ENCODE measurements around the gene FBXW4. TPM values are rescaled to one million over a fixed set of nuclear protein-coding genes. Genes with fewer than 3 reads are reported as not detected.

Gene FBXW4
- total RNA-seq, 6 donors from 2014 or later = 75.2 to 223 (median 88.5) TPM

- 27% methylated on average over 9 of the region's 9 CpGs for WGBS, 2 donors
- no peak overlapping the region for H3K4me3 ChIP-seq
- peaks cover 0 to 7% (median 3%) of the 10 kb centered on the region in 4 donors for H3K4me1 ChIP-seq
- no peak overlapping the region for H3K27ac ChIP-seq
- no peaks in the 10 kb centered on the region for H3K9me3 ChIP-seq
- H3K27me3 ChIP-seq = peaks cover 0 to 2% (median 0%) of the 10 kb centered on the region in 4 donors
- H3K36me3 ChIP-seq = no peaks in the 10 kb centered on the region
- peak in 1 of 2 donors; percentile 68 for DNase-seq
- no peak for TF ChIP-seq EP300 (IDR thresholded peaks at IDR 0.05)
- no peak for TF ChIP-seq POLR2AphosphoS5 (IDR thresholded peaks at IDR 0.05)
- TF ChIP-seq, protein P1, sequence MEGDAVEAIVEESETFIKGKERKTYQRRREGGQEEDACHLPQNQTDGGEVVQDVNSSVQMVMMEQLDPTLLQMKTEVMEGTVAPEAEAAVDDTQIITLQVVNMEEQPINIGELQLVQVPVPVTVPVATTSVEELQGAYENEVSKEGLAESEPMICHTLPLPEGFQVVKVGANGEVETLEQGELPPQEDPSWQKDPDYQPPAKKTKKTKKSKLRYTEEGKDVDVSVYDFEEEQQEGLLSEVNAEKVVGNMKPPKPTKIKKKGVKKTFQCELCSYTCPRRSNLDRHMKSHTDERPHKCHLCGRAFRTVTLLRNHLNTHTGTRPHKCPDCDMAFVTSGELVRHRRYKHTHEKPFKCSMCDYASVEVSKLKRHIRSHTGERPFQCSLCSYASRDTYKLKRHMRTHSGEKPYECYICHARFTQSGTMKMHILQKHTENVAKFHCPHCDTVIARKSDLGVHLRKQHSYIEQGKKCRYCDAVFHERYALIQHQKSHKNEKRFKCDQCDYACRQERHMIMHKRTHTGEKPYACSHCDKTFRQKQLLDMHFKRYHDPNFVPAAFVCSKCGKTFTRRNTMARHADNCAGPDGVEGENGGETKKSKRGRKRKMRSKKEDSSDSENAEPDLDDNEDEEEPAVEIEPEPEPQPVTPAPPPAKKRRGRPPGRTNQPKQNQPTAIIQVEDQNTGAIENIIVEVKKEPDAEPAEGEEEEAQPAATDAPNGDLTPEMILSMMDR (IDR thresholded peaks at IDR 0.05) = no peak
- no peak for TF ChIP-seq POLR2A (IDR thresholded peaks at IDR 0.05)
- no peak for ATAC-seq (ENCODE audit: low FRiP score in 2 of 2)
These were observed 15.2 kb upstream of the FBXW4 start for GRCh38 chr10:101710059-101710695.

DNA sequence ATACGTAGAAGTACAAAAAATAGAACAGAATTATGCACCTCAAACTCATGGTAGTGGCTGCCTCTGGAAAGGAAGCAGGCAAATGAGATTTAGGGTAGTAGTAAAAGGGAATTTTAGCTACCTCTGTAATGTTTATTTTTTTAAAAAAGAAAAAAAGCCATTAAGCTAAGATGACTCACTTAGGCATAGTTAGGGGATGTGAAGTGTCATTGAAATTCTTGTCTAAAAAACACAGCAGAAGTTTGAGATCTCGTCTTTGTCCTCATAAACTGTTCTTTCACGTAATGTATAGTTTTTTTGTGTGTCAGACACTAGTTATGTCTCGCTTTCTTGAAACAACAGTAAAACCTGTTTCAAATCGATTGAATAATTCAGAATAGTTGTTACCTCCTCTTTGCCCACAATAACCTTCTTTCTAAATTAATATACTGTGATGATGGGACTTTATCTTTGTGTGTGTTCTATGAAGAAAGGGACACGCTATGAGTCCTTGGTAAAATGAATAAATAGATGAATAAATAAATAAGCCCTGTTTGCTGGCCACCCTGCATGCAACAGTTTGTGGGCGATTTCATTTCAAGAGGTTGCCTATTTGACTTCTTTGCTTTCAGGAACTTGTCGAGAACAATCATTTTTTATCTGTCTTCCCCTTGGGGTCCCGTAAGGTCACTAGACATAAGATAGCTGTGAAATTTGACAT, 14.5 kb upstream of the FBXW4 start:
- no peaks in the 10 kb centered on the region for H3K36me3 ChIP-seq
- ATAC-seq (ENCODE audit: low FRiP score in 2 of 2) = no peak
- H3K27me3 ChIP-seq = peaks cover 0 to 2% (median 0%) of the 10 kb centered on the region in 4 donors
- WGBS, 2 donors = 53 to 59% methylated on average over 9 of the region's 9 CpGs
- H3K9me3 ChIP-seq = no peaks in the 10 kb centered on the region
- H3K4me3 ChIP-seq = no peak overlapping the region
- H3K4me1 ChIP-seq = peaks cover 0 to 7% (median 3%) of the 10 kb centered on the region in 4 donors
- DNase-seq = no peak
- no peak overlapping the region for H3K27ac ChIP-seq
- no peak for TF ChIP-seq POLR2AphosphoS5 (IDR thresholded peaks at IDR 0.05)
- no peak for TF ChIP-seq POLR2A (IDR thresholded peaks at IDR 0.05)
- no peak for TF ChIP-seq EP300 (IDR thresholded peaks at IDR 0.05)
- TF ChIP-seq, protein P1 (IDR thresholded peaks at IDR 0.05) = no peak

DNA sequence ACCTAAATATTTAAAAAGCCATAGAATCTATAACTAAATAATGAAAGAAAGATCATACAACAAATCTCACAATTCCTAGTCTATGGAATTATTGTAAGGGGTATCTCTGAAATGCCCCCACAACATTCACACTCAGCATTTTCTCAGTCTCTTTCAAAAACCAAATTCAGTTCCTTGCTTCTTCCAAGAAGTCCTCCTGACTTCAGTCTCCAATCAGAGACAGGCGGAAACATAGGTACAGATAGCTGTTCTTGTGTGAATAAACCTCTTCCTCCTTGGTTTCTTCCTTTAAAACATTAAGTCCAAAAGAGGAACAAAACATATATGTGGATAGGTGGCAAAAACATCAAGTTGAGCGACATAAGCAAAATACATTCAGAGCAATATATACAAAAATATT, 13.9 kb upstream of the FBXW4 start:
- ATAC-seq (ENCODE audit: low FRiP score in 2 of 2) (no peak), DNase-seq (no peak)
- 80 to 90% methylated on average over 2 of the region's 2 CpGs for whole genome bisulfite sequencing, 2 donors
- no peak overlapping the region for H3K4me3 ChIP-seq
- H3K9me3 ChIP-seq = no peaks in the 10 kb centered on the region
- peaks cover 0 to 7% (median 3%) of the 10 kb centered on the region in 4 donors for H3K4me1 ChIP-seq
- H3K36me3 ChIP-seq = no peaks in the 10 kb centered on the region
- TF ChIP-seq POLR2AphosphoS5 (IDR thresholded peaks at IDR 0.05) (no peak), POLR2A (IDR thresholded peaks at IDR 0.05) (no peak)
- H3K27me3 ChIP-seq = peaks cover 0 to 2% (median 0%) of the 10 kb centered on the region in 4 donors
- H3K27ac ChIP-seq = no peak overlapping the region

- Histone ChIP-seq H3K27me3 (peaks cover 0 to 2% (median 0%) of the 10 kb centered on the region in 4 donors), H3K4me3 (no peak overlapping the region), H3K36me3 (no peaks in the 10 kb centered on the region), H3K9me3 (no peaks in the 10 kb centered on the region), H3K27ac (no peak overlapping the region), H3K4me1 (peaks cover 0 to 7% (median 3%) of the 10 kb centered on the region in 4 donors)
- TF ChIP-seq POLR2A (IDR thresholded peaks at IDR 0.05) (no peak), POLR2AphosphoS5 (IDR thresholded peaks at IDR 0.05) (no peak)
- TF ChIP-seq, protein P1 (IDR thresholded peaks at IDR 0.05) = no peak
- DNase-seq (no peak), ATAC-seq (ENCODE audit: low FRiP score in 2 of 2) (no peak)
- WGBS, 2 donors = 72 to 79% methylated on average over 1 of the region's 1 CpG
These were observed 13.1 kb upstream of the FBXW4 start for GRCh38 chr10:101708073-101708472.

DNA sequence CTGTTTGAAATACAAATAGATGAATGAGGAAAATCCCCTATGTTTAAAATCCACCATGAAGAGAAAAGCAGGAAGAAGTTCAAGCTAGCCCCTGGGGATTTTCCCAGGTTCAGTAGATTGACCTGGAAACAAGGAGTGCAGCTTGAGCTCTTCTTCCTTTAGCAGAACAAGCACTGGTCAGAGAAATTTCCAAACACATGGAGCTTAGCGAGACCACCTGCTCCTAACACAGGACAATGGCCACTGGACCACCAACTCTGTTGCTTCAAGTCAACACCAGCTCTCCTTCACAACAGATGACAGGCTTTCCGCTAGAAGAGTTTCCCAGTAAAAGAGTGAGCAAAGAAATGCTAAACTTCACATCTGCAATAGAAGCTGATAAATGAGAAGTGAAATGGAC, 9.4 kb upstream of the FBXW4 start:
- DNase-seq (no peak), ATAC-seq (ENCODE audit: low FRiP score in 2 of 2) (no peak)
- H3K27me3 ChIP-seq = peaks cover 0 to 2% (median 0%) of the 10 kb centered on the region in 4 donors
- H3K9me3 ChIP-seq = no peaks in the 10 kb centered on the region
- 88 to 90% methylated on average over 2 of the region's 2 CpGs for WGBS, 2 donors
- TF ChIP-seq, protein P1 (IDR thresholded peaks at IDR 0.05) = no peak
- TF ChIP-seq POLR2AphosphoS5 (IDR thresholded peaks at IDR 0.05) (no peak), EP300 (IDR thresholded peaks at IDR 0.05) (no peak), POLR2A (IDR thresholded peaks at IDR 0.05) (no peak)
- H3K36me3 ChIP-seq = no peaks in the 10 kb centered on the region
- no peak overlapping the region for H3K4me3 ChIP-seq
- no peaks in the 10 kb centered on the region for H3K4me1 ChIP-seq
- H3K27ac ChIP-seq = no peak overlapping the region

All from upper lobe of left lung (tissue), 6 donors.